GM19438 (cell line): ENCODE data around the gene PNPLA1.

ENCODE experiments used
- ATAC-seq: cut with Tn5 transposase; IDR thresholded peaks from one replicate; pipeline ENCODE4 v1.9.1; 2021; ENCODE audit warnings: low read depth; ENCODE audit not compliant: unreplicated experiment

PNPLA1 gene

GRCh38 chr6:36352477-36353157, 82.8 kb downstream of the PNPLA1 start:
- no peak for ATAC-seq

- no peak for ATAC-seq
Observed at GRCh38 chr6:36353411-36353915, 83.6 kb downstream of the PNPLA1 start.

GRCh38 chr6:36355819-36356218, 86.0 kb downstream of the PNPLA1 start:
- no peak for ATAC-seq

- ATAC-seq = no peak
Observed at GRCh38 chr6:36357872-36358225, 88.0 kb downstream of the PNPLA1 start.
